Kidney glomerular epithelial cell (primary cell): Measurements from ENCODE around the gene CEP68.
"Not testable (repeated sequence)": the region's sequence is repeated elsewhere in the genome, so short reads cannot be mapped to it uniquely, and the experiment has no call there.

ENCODE experiments used
- DNase-seq: peaks from one replicate; lab custom pipeline; 2025; lab: John Stamatoyannopoulos, UW

The CEP68 gene

DNA sequence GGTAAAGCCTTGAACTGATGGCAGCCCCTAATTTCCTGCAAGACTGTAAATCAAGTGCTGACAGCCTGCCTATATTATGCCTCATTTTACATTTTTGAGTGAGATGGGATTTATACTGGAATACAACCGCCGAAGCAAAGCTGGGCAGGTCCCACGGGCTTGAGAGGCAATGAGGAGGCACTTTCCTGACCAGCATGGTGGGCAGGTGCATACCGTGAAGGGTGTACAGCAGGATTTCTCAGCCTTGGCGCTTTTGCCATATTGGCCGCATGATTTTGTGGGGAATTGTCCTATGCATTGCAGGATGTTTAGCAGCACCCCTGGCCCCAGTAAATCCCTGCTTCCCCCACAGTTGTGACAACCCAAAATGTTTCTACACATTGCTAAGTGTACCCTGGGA is 22.8 kb downstream of the CEP68 start:
- DNase-seq, result no peak

DNA sequence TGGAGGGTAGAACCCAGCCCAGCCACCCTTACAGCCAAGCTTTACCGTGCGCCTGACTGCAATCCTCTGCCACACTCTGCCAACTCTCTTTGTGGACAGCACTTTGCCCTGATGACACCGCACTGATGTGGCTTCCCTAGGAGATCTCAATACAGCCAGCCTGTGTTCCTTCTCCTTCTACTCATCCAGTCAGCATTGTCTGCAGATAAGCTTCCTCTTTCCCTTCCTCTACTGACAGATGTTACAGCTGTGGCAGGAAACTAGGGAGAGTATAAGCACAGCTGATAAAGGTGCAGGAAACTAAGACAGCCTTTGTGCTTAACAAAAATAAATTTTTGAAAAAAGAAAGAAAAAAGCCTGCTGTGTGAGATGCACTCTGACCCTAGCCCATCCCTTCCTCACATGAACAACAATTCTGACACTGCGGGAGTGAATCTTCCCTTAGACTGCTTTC is 25.0 kb downstream of the CEP68 start:
- no peak for DNase-seq

DNA sequence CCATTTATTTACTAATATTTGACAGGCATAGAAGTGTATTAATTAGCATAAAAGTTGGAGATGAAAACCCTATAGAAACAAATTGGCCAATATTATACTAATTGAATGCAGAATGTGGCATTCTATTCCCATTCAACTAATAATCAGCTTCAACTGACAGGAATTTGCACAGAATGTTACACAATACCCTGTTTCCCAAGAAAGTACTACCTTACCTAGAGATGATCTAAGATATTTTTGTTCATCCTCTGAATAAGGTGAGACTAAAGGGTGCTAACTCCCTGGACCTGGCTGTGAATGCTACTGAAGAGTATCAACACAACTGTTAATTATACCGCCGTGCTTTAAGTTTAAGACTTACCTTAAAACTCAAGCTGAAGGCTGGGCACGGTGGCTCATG is 28.9 kb downstream of the CEP68 start:
- DNase-seq, result no peak

DNA sequence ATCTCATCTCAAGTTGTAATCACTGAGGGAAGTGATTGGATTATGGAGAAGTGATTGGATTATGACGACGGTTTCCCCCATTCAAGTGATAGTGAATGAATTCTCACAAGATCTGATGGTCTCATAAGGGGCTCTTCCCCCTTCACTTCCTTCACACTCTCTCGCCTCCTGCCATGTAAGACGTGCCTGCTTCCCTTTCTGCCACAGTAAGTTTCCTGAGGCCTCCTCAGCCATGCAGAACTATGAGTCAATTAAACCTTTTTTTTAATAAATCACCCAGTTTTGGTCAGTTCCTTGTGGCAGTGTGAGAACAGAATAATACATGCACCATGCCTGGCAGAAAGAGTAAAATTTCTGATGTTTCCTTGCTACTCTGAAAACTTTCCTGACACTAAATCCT is 36.6 kb downstream of the CEP68 start:
- DNase-seq, result no peak

DNA sequence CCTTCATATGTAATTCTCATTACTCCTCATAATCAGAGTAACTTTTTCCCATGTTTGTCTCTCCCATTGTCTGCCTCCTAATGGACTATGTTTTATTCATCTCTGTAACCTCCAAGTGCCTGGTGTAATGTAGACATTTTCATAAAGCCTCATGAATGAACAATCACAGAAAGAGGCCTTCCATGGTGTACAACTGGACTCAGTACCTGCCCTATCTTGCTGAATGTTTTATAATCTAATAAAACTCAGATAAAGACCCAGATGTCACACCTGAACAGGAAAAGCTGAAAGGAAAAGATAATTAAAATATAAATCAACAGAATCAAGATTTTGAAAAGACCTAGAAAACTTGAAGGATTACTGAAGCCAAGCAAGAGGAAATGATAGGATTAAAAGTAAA is 37.0 kb downstream of the CEP68 start:
- DNase-seq, result no peak

DNA sequence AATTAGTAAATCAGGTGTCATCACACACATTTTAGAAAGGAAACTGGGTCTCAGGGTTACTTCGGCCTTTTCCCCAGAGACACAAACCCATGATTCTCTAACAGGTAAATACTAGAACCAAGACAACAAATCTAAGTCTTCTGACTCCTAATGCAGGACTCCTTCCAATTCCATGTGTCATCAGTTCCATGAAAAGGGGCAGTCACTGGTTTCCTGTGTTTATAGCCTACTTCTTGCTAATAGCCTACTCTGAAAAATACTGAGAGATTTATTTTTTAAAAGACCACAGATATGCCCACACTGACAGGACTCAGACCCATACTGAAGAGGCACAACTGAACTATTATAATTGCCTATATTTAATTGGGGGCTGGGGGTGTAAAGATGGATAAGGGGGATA is 40.7 kb downstream of the CEP68 start:
- DNase-seq, result no peak

DNA sequence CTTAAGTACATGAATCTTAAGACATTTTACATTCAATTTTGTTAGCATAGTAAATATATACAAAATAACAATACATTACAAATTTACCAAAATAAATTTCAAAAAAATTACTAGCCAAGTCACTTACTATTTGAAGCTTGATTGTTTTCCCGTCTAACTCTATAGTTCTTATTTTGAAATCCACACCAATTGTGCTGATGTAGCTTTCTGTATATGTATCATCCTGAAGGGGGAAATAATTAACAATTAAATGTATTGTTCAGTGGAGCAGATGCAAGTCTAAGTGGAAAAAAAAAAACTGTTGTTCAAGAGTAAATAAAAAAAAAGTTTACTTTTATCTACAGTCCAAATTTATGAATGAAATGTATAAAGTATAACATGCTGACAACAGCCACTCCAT is 41.6 kb downstream of the CEP68 start:
- no peak for DNase-seq

DNA sequence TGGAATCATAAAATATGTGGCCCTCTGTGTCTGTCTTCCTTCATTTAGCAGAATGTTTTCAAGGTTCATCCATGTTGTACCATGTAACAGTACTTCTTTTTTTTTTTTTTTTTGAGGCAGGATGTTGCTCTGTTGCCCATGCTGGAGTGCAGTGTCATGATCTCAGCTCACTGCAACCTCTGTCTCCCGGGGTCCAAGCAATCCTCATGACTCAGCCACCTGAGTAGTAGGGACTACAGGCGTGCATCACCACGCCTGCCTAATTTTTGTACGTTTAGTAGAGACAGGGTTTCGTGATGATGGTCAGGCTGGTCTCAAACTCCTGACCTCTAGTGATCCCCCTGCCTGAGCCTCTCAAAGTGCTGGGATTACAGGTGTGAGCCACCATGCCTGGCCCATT is 42.5 kb downstream of the CEP68 start:
- DNase-seq, result no peak

DNA sequence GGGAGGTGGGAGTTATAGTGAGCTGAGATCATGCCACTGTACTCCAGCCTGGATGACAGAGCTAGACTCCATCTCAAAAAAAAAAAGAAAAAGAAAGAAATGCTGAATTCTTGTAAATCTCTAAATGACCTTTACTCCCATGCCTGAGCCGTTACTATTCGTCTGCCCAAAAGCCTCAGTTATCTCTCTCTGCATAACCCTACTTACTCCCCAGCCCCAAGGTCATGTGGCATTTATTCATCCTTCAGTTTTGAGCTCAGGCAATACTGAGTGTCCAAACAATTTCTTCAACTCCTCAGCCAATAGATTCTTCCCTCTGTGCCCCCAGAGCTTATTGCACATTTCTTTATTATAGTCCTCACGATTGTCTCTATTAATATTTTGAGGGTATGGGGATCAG is 44.9 kb downstream of the CEP68 start:
- DNase-seq, result no peak

DNA sequence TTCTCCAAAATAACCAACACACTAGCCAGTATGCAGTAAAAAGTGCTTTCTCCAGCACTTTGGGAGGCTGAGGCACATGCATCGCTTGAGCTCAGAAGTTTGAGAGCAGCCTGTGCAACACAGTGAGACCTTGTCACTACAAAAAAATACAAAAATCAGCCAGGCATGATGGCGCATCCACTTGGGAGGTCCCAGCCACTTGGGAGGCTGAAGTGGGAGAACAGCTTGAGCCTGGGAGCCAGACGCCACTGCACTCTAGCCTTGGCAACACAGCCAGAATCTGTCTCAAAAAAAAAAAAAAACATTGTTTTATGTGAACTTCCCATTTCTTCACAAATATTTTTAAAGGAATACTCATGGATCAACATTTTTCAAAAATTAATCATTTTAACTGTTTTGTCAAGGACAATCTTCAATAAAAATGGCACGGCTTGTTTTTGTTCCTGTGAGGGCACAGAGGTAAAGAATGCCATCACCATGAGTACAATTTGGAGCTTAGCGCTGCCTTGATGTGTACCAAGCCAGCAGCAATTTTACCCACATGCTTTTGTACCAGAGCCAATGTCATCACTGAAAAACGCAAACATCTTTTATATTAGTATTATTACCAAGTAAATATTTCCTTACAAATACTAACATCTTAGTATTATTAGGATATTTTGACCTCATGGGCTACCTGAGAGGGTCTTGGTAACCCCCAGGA is 46.9 kb downstream of the CEP68 start:
- DNase-seq, result peak; percentile 44

DNA sequence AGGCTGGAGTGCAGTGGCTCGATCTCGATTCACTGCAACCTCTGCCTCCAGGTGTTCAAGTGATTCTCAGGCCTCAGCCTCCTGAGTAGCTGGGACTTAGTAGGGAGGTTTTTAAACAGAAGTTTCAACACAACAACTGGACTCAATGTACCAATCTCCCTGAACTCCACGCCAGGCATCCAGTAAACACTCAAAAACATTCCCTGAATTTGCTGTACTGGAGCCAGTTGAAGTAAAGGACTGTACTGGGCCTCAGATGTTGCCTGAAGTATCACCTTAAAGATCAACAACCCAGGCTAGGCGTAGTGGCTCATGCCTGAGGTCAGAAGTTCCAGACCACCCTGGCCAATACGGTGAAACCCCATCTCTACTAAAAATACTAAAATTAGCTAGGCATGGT is 51.3 kb downstream of the CEP68 start:
- DNase-seq, result no peak

DNA sequence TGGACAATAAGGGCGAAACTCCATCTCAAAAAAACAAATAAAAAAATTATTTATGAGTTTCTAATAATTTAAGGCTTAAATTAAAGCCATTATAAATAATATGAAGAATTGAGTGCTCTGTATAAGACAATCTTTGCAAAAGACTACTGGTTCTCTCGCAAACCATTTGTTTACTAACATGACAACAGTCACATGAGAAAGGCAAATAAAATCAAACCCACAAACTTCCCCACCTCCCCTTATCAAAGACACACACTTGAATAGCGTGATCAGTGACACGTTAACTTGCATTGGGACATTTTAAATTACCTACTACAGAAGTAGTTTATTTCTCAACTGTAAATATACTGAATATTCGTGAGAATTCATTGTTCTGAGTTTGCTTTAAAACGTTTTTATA is 52.6 kb downstream of the CEP68 start:
- DNase-seq, result no peak

DNA sequence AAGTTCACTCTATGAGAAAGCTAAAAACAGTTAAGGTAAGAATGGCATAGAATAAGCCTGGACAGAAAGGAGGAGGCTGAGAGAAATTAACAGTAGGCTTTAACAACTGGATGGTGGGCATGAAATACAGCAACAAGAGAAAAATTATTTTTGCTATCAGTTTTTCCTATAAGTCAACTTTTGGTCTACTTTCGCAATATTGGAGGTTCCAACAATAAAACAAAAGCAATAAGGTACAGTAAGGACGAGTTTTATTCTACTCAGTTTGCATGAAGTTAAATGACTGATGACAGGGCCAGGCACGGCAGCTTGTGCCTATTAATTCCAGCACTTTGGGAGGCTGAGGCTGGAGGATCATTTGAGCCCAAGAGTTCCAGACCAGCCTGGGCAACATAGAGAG is 56.4 kb downstream of the CEP68 start:
- no peak for DNase-seq

DNA sequence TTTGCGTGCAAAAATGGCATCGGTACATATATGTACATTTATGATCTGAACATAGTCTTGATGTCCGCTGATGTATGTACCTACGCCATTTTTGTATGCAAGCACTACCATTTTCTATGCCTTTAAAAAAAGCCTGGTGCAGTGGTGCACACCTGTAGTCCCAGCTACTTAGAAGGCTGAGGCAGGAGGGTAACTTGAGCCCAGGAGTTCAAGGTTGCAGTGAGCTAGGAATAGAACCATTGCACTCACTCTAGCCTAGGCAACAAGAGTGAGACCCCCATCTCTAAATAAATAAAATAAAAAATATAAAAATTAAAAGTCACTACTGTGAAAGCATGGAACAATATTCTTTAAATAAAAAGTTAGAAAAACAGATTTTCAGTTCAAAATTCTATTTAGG is 57.0 kb downstream of the CEP68 start:
- no peak for DNase-seq

DNA sequence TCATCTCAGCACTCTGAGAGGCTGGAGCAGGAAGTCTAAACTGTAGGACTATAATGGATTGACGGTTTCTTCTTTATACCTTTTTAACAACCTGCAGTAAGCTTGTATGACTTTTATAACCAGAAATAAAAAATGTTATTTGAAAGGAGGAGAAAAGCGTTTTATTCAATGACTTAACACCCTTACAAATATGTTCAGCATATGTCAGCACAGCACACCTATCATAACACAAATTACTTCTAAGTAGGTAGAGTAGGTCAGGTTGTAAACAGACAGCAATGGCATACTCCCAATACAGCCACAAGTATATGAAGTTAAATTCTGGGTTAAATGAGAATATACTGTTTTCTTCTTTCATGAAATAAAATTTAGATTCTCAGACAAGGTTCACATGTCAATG is 57.6 kb downstream of the CEP68 start:
- no peak for DNase-seq

DNA sequence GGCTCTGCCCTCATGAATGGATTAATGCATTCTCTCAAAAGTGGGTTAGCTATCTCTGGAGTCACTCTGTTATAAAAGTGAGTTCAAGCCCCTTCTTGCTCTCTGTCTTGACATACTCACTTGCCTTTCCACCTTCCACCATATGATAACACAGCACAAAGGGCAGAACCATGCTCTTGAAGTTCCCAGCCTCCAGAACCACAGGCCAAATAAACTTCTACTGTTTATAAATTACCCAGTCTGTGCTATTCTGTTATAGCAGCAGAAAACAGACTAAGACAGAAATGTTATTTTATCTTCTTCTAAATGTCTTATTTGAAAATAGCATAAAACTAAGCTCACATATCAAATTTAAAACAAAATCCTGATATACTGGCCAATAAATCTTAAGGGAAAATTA is 58.7 kb downstream of the CEP68 start:
- DNase-seq, result no peak

DNA sequence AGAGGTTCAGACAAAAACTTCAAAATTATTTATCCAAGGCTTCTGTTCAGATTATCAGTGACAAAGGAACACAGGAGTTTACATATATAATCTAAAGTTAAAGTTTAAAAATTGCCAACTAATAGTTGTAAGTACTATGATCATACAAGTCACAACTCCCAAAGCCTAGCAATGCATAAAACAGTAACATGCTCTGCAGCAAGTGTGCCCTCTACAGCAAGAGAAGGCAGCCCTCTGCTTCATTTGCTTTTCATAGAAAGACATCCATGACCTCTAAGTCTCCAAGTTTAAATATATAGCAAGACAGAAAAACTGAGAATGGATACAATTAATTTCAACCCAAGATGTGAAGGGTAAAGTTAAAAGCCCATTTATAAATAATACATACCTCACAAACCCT is 60.4 kb downstream of the CEP68 start:
- no peak for DNase-seq

DNA sequence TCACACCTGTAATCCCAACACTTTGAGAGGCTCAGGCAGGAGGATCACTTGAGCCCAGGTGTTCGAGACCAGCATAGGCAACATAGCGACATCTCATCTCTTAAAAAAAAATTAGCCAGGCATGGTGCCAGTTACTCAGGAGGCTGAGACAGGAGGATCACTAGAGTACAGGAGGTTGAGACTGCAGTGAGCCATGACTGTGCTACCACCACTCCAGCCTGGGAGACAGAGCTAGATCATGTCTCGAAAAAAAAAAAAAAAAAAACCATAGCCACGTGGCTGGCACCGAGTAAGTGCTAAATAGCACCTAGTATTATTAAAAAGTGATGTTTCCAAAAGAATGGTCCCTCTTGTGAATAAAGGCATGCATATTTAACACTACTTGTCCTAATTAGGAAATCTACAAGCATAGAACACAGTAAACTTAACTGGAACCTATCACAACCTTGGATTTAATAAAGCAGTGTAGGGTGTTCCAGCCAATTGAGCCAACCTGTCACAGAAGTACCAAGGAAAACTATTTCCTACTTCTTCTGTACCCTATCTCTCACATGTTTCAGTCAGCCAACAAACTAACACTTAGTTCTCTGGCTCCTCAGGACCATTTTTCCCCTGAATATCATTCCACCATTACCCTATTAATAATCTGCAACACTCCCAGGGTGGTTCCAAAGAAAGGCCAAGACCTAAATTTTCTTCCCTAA is 64.9 kb downstream of the CEP68 start:
- no peak for DNase-seq

DNA sequence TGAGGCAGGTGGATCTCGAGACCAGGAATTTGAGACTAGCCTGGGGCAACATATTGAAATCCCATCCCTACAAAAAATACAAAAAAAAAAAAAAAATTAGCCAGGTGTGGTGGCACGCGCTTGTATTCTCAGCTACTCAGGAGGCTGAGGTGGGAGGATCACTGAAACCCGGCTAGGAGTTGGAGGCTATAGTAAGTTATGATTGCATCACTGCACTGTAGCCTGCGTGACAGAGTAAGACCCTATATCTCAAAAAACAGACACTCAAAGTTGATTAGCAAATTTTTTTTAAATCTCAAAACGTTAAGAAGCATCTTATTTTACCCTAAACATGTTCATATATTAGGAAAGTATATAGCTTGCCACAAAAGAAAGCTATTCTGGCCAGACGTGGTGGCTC is 66.1 kb downstream of the CEP68 start:
- DNase-seq, result no peak

DNA sequence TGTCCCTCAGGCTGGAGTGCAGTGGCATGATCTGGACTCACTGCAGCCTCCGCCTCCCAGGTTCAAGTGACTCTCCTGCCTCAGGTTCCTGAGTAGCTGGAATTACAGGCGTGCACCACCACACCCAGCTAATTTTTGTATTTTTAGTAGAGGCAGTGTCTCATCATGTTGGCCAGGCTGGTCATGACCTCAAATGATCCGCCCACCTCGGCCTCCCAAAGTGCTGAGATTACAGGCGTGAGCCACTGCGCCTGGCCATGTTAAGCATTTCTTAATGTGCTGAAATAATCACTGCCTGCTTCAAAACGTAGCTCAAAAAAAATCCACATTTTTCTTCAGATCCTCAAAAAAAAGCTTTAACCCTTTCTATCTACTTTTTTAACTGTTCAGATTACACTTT is 69.2 kb downstream of the CEP68 start:
- not testable (repeated sequence) for DNase-seq

DNA sequence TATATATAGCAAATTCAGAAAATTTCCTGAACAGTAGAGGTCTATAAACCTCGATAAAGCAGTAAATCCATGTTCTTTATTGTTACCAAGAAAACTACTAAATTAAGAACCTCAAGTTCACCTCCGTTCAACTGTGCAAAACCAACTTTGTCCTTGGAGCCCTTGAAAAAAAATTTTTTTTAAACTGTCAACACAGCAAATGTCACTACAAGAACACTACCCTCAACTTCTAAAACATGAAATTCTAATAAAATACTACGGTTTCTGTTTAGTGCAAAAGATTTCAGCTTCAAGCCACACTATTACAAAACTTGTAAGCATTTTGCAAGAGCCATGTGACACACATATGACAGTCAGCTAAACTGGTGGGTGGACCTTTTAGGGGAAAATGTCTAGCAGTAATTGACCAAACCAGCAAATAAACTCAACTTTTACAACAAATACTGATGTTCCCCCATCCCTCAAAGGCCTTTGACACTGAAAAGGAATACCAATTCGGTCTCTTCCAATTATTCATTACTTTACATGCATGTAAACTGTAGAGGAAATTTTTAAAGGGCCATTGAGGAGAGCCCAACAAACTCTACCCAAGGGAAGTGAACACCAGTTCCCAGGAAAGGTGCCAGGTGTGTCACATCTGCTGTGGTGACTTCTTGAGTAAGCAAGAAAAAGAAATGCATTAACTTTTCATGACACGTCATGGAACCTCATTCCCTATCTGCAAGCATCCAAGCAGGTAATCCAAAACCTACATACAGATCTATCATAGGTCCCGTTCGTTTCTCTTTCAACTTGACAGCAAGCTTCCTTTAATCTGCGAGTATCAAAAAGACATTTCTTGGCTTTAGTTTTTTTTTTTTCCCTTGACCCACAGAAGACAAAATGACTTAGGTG is 72.3 kb downstream of the CEP68 start:
- no peak for DNase-seq

DNA sequence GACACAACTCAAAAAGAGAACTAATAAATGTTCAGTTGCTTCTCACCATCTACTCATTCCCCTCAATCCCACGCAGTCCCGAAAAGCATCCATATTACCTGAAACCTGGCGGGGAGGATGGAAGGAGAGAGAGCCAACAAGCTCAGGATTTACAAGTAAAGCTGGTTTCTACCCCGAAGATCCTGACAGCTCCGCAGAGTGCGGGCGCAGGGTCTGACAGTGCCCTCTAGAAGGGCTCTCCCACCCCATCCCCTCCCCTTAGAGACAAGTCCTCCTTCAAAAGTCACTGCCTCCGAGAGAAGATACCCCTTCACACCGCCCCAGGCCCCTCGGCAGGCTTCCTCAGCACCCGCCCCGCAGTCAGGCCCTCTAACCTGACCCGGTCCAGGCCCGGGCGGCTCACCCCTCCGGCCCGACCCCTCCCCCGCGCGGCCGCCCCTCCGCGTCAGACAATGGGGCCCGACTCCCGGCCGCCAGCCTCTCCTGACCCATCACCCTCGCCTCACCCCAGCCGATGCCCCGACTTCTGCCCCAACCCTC is 73.1 kb downstream of the CEP68 start:
- DNase-seq, result no peak
